Measurements from ENCODE around the gene CAPN8.

CAPN8 gene

DNA sequence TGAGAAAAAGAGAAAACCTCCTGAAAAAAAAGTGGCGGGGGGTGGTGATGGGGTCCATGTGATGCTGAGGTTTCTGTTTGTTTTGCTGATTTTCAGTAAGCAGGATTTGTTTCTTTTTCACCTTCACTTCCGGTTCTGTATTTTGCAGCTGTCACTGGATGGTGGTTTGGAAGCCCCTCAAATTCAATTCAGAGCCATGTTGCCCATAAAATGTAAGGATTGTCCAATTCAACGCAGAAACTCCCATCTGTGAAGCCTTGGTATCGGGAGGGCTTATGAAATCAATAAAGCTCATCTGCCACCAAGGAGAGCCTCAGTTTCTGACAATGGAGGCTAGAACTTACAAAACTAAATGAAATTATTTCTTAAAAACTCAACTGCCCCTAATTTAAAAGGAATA lies 12.1 kb downstream of the CAPN8 start:
- DNase-seq = no peak

DNA sequence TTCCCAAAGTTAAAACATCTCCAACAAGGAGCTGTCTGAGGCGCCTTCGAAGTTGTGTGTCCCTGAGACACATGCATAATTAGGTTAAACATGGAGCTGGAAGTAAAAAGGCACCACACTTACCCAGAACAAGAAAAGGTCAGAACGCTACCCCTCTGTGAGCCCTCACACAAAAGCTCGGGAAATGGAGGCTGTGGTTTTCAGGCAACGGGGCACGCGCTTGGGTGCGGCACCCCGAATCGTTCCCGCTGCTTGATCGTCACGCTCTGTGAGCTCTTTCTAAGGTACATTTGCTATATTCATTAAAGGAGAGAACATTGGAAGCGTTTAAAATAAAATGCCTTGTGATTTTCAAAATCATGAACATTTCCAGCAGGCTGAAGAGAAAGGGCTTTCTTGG lies 12.5 kb downstream of the CAPN8 start:
- DNase-seq = no peak

DNA sequence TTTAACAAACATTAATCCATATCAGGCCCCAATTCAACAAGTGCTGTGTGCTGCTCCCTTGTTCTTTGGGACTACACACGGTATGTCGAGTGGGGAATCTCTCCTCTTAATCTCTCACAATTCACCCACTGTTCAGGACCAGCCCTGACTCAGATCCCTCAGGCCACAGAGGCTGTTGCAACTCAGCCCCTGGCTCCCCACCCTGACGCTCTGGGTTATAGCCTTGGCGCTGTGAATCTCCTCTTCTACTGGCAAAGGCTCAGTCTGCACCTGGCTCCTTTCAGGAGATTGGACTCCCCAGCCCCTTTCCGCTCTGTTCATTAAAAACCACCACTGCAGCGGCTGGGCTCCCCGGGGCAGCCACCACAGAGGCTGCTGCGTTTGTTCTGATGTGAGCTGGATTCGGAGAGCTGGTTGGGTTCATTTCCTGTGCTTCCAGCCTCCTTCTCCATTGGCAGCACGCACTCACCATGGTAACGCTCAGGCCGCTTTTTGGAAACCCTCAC lies 13.0 kb downstream of the CAPN8 start:
- no peak for DNase-seq

DNA sequence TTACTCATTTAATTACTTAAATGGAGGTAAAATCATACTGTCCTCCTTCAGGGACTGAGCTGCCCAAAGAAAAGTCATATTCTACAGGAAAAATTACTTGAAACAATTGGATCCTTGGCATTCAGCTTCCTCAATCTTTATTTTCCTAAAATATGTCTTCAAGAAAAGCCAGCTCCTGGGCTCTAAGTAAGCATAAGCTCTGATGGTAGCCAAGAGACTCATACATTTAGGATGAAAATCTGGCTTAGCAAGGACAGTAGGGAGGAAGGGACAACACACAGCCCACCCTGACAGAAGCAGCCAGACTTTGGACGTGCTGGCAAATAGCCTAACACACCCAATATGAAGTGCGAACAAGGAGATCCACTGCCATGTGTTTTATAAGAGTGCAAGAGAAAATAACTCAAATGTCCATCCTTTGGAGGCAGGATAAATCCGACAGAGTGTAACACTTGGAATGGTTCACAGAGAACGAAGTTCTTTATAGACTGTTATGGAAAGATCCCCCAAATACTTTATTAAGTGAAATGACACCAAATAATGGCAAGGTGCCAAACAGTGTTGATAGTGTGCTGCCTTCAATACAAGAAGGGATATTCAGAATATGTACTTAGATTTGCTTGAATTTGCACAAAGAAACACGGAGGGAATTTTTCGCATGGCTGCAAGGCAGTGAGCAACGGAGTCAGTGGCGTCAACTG lies 14.1 kb downstream of the CAPN8 start:
- DNase-seq = no peak

DNA sequence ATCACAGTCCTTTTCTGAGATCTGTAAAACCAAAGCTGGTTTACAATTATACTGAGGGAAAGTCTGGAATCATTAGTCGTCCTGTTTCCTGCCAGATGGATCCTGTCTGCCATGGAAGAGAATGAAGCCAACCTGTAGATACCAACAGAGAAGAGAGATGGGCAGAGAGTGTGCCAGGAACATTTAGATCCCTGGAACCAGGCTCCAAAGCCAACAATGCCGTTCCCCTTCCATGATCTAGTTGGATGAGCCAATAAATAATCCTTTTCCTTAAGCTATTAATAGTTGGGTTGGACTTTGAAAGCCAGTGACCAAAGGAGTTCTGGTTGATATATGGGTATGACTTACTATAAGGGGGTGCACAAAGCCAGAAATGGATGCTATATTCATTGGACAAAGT lies 15.0 kb downstream of the CAPN8 start:
- DNase-seq = no peak

DNA sequence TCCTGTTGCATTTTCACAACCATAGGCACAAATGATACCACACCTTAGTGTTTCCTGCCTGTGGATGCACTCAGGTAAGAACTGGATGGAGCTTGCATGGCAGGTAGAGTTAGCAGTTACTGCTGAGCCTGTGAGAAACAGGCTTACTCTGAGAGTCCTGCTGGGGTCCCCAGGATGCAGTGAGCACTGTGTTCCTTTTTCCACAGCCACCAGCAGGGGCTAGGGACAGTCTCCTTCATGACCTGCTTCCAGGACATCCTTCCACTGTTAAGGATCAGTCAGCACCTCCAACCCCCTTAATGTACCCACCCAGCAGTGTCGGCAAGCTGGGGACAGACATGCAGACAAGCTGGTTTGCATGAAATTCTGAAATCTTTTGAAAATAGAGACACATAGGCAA lies 16.3 kb downstream of the CAPN8 start:
- DNase-seq = no peak

DNA sequence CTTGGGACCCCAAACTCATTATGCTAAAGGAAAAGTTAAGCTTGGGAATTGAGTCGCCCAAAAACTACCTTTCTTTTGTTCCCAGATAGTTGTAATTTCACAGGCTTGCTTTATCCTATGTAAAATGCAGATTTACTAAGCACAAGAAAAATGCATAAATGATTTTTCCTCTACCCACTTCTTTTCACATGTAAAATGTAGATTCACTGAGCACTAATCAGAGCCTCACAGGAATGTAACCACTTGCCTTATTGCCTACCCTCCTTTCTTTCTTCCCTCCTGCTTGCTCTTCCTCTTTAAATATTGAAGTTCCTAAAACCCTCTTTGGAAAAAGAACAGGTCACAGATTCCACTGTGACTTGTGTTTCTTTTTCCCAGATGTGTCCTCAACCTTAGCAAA lies 18.3 kb downstream of the CAPN8 start:
- DNase-seq = no peak

DNA sequence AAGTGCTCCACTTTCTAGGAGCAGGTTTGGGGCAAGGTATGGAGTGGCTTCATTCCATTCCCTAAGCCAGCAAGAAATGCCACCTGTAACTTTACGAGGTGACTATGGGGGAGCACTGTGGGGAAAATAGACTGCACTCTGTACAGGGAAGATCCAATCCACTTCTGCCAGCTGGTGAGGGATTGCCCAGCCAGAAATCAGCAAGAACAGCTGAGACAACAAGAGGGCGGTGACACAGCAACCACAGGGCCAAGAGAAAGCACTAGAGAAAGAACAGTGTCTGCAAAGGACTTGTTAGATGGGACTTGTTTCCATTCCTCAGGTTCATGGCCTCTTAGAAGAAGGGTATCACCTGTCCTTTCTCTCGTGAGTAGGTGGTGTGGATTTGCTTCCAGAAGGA lies 19.6 kb downstream of the CAPN8 start:
- DNase-seq = no peak

DNA sequence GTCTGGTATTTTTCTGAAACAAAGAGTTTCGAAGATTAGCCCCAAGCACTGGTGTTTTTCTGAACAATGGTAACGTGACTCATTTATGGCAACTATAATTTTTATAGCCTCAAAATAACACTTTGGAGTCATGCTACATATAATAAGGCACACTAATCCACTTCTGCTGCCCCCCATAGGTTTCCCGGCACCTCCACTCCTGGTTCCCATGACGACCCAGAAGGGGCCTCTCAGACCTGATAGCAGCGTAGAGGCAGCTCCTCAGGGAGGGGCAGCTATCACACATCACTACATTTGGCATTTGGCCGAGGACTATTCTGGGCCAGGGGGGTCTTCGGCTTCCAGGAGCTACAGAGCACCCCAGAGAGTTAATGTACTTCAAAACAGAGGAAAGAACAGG lies 23.3 kb downstream of the CAPN8 start:
- no peak for DNase-seq

DNA sequence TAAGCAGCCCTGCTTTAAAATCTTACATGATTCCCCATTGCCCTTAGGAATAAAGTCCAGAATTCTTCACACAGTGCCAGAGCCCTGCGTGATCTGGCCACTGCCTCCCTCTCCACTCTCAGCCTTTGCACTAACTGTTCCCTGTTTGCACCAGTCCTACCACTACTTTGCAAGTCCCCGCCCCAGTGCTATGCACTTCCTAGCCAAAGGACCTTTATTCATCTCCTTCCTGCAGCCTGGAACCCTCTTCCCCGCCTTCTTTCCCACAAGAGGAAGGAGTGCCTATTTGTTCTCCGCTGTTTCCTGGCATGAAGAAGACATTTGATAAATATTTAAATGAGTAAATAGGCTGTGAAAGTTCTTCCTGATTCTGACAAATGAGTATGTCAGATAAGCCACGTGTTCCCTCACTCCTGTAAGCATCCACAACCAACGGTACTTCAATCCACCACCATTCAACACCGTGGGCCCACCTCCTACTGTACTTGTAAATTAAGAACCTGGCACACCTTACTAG lies 23.9 kb downstream of the CAPN8 start:
- DNase-seq = no peak

DNA sequence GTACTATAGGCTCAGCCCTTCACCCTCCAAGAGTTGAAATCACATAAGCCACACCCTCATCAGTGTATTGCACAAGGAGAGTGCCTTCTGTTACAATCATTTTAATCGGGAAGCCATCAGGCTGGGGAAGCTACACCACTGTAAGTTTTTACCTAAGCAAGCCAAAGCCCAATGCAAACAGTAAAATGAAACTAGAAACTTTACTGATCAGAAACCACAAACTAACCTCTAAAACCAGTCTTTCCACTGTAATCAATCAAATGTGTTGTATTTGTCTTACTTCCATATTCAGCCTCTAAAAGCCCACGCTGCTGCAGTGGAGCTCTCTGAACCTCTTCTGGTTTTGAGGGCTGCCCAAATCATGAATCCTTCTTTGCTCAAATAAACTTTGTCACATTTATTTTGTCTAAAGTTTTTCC lies 26.2 kb downstream of the CAPN8 start:
- no peak for DNase-seq

DNA sequence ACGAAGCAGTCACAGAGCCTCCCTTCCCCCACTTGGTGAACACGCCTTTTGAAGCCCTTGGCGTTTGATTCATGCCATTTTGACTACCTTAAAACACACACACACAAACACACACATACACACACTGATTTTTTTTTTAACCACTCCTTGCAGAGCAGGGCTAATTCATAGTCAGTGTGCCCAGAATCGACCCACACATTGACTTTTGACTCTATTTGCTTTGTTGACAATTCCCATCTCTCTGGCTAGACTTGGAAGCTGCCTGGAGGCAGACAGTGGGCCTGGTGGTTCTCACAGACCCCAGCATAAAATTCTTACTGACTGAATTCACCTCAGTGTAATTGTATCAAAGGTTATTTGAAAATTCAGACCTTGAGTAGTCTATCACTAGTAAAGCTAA lies 30.3 kb downstream of the CAPN8 start:
- DNase-seq = no peak

DNA sequence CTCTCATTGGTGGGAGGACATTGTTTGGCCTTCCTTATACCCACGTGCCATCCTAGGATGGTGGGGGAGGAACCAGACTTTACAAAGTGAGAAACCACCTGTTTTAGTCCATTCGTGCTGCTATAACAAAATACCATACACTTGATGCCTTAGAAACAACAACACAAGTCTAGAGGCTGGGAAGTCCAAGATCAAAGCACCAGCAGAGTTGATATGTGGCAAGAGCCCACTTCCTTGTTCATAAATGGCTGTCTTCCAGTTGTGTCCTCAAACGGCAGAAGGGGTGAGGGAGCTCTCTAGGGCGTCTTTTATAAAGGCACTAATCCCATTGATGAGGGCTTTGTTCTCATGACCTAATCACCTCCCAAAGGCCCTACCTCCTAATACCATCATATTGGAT lies 31.1 kb downstream of the CAPN8 start:
- DNase-seq = no peak

DNA sequence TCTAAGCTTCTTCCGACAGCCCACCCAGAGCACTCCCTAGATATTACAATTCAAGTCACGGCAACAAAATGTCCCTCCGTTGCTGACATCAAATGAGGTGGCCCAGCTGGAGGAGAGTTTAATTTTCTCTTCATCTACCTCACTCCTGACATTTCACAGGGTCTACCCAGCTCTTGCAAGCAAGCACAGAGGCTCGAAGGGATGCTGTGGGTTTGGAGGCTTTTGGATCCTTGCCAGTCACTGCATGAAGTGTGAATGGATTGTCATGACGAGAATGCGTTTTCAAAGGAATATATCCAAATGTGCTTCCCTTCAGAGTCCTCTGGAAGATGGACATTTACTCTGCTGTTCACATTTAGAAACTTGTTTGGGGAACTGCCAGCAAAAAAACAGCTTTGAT lies 33.5 kb downstream of the CAPN8 start:
- no peak for DNase-seq

DNA sequence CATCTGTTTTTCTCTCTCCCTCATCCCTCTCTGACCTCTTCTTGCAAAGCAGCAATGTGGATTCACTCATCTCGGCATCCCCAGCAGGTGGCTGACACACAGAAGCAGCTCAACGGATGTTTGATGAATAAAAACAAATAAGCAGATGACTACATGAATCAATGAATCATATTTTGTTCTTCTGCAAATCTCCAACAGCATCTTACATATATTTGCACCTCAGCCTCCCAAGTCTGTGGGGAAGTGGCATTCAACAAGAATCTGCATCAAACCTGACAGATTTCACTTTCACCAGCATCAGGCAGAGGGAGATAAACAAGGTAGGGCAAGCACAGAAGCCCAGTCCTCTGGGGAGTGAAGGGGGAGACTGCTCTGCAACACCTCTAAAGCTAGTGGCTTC lies 34.0 kb downstream of the CAPN8 start:
- no peak for DNase-seq

DNA sequence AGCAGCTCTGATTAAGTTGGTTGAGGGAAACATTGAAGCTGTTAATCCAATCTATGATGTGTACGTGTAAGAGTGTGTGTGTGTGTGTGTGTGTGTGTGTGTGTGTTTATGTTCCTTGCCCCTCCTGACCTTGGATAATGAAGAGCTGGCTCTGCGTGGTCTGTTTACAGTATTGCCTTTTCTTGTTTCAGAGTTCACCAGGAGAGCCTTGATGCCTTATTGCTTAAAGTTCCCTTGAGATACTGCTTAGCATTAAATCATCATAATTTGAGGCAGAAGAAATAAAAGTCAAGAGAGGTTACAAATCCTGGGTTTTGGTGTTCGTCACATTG lies 36.4 kb downstream of the CAPN8 start:
- no peak for DNase-seq

DNA sequence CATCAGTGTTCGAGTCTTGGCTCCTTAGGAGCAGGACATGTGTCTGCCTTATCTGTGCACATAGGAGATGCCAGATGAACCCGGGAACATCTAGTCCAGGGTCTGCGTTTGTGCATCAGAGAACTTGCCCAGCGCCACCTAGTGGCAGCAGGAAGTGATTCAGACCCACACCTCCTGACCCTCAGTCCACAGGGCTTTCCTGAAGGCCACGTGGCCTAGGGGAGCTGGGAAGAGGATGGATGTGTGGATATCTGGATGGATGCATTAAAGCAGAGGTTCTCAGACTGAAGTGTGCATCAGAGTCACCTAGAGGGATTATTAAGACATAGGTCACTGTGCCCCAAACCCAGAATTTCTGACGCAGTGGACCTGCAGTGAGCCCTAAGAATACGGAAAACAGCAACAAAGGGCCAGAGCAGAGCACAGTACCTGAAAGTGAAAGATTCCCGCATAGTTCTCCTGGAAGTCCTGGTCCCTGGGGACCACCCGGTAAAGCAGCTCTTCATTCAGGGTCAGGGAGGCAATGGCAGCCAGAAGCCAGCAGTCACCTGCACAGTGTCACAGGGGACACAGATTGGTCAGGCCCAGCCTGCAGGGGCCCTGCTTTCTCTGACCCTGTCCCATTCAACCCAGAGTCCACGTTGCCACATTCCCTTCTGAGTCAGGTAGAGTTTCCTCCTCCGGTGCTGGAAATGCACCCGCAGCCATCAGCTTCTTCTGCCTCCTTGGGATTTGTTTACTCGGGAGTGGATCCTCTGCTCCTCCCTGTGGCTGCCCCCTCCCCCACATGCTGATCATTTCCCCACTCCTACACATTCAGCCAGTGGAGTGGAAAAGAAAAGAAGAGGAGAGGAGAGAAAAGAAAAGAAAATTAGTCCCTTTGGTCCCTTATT lies 37.0 kb downstream of the CAPN8 start:
- peak in 2 of 4 experiments; percentile 16 to 24 for DNase-seq

DNA sequence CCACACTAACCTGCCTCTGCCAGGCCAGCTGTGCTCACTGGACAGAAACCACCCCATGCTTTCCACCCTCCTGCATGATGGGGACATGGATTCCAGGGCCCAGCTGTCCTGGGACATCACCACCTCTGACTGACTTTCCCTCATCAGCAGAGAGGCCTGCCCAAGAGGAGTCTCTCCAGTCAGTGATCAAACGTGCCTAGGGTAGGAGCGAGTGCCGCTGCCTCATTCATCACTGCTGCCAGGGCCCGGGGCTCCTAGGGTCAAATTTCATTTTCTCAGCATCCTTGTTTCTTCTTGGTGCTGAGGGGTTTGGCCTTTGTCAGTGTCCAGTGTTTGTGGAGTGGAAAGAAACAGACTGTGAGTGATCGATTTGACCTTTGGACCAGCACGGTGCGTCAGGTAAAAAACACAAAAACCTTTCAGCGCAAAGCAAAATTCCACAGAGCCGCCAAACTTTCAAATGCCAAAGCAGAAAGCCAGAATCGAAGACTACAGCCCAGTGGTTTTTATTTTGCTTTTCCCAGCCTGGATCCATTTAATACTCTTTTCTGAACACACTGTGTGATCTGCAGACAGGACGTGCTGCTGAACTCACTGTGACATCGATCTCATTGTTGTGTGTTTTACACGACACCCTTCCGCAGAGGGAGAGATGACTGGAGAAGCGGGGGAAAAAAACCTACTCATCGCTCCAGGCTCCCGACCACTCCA lies 43.2 kb downstream of the CAPN8 start:
- no peak for DNase-seq

DNA sequence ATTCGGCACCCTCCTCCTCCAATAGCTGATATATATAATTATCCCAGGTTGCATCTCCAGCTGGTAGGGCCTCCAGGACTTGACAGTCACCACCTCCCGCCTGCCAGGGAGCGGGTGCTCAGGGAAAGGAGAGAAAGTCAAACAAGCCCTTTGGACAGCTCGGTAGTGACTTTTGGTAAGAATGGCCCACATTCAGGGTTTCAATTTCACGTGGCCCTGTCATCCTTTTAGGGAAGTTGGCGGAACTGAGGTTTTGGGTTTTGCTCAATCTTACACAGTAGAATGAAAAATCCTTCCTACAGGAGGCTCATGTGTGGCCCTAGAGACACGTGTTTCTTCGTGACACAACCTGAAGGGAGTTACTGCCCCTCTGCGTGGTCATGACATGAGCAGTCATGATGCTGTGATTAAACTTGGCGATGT lies 44.2 kb downstream of the CAPN8 start:
- DNase-seq = no peak

DNA sequence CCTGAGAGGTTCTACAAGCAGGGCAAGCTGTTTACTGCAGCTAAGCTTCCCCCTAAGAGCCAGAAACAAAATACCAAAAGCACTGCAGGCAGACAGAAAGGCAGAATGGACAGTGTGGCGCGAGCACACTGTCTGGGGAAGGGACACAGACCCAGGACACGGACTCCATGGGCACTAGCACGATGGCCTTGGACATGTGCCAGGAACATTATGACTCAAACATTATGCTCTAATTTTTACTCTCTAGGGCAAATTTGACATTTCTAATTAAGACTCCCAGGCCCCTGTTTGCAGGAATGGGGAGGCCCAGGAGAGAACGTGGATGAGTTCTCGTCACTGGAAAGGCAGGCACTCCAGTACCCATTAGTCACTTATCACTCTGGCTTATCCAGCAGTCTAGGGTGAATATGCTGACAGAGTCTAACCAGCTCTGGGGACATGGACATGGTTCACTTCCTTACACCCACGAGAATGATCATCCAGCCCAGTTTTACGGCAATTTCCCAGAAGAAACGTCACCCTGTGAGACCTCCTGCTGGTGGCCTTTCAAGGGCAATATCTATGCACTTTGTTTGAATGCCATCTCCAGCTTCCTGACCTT lies 45.1 kb downstream of the CAPN8 start:
- no peak for DNase-seq

DNA sequence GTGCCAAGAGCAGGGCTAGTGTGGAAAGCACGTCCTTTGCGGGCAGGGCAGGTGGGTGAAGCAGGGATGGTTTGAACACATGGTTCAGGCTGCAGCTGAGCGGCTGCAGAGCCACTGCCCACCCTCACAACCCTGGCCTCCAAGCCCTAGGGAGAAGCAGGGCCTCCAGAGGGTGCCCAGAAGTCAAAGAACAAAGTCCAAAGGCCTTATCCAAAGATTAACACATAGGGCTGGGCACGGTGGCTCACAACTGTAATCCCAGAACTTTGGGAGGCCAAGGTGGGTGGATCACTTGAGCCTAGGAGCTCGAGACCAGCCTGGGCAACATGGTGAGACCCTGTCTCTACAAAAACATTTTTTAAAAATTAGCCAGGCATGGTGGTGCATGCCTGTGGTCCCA lies 46.8 kb downstream of the CAPN8 start:
- DNase-seq = no peak

DNA sequence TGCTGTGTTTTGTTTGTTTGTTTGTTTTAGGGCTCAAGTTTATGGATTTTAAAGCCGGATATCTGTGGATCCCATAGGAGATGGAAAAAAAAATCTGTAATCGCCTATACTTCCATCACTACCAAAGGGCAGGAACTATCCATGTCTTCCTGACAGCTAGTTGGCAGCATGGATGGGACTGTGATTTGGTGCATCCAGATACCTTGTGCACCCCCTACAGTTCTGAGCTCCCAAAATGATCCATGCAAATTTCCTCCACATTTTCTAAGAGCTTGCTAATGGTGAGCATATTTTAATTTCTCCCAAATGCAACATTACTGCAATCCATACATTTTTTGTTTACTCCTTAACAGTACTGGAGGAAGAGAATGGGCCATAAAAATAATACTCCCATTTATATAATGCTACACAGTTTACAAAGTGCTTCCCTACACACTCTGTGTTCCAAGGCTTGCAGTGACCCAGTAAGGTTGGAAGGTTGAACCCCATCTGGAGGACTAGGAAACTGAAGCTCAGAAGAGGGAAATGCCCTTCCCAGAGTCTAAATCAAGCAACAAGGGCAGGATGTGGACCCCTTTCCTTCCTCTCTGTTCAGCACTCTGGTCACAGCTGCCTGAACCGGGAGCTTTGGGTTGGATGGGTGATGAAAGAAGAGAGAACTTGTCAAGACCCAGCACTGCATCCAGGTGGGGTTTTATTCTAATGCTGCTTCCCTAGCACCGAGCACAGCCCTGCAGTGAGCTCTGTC lies 48.0 kb downstream of the CAPN8 start:
- no peak for DNase-seq
